Mesothelial cell of epicardium (in vitro differentiated cells): ENCODE measurements around the gene CLEC16A. TPM values are rescaled to one million over a fixed set of nuclear protein-coding genes. Genes with fewer than 3 reads are reported as not detected.

Source experiments
- DNase-seq, 2 experiments: peaks; one replicate each; pipeline ENCODE4 v3.0.0; 2021; ENCODE audit warnings: low spot score in 2 of 2; ENCODE audit not compliant: unreplicated experiment in 2 of 2
- H3K27ac Mint-ChIP-seq: 2 replicates; pipeline ENCODE4 v1.8.0; 2021; ENCODE audit warnings: mixed read lengths
- H3K27me3 Mint-ChIP-seq: 2 replicates; pipeline ENCODE4 v1.8.0; 2021; ENCODE audit warnings: low read depth, mixed read lengths
- H3K36me3 Mint-ChIP-seq: 2 replicates; pipeline ENCODE4 v1.8.0; 2021; ENCODE audit warnings: mixed read lengths
- H3K4me1 Mint-ChIP-seq: 2 replicates; pipeline ENCODE4 v1.8.0; 2021; ENCODE audit warnings: mixed read lengths
- H3K4me3 Mint-ChIP-seq: 2 replicates; pipeline ENCODE4 v1.8.0; 2021; ENCODE audit warnings: mild to moderate bottlenecking, moderate library complexity, mixed read lengths
- H3K9me3 Mint-ChIP-seq: 2 replicates; pipeline ENCODE4 v1.8.0; 2021; ENCODE audit warnings: mixed read lengths
- CTCF ChIP-seq: fragments of 200-600 bp; sonication (generic); IDR thresholded peaks from one replicate; pipeline ENCODE4 v1.5.0; 2021; ENCODE audit warnings: antibody characterized with exemption; ENCODE audit not compliant: unreplicated experiment
- total RNA-seq: library from RNA; stranded (reverse); gene quantifications from 3 replicates; pipeline ENCODE4 v1.2.1, GENCODE V29; 2021

Gene CLEC16A
- total RNA-seq, 1 donor from 2014 or later, result 43.3 TPM

DNA sequence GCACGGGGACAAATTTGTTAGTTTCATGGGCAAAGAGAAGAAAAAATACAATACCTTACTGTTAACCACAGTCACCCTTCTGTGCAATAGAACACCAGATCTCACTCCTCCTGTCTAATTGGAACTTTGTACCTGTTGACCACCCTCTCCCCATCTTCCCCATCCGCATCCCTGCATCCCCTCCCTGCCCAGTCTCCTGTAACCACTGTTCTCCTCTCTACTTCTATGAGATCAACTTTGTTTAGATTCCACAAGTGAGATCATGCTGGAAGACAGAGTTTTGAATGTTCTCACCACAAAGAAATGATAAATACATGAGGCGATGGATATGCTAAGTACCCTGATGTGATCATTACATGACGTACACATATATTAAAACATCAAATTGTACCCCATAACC lies 47.7 kb downstream of the CLEC16A start:
- H3K4me3 Mint-ChIP-seq, result no peak overlapping the region
- H3K9me3 Mint-ChIP-seq, result peaks cover 3% of the 10 kb centered on the region
- no peak for TF ChIP-seq CTCF
- no peak for DNase-seq
- no peaks in the 10 kb centered on the region for H3K27me3 Mint-ChIP-seq
- peaks cover 32% of the 10 kb centered on the region for H3K36me3 Mint-ChIP-seq
- H3K27ac Mint-ChIP-seq, result peak overlapping the region; percentile 76
- H3K4me1 Mint-ChIP-seq, result peaks cover 17% of the 10 kb centered on the region

DNA sequence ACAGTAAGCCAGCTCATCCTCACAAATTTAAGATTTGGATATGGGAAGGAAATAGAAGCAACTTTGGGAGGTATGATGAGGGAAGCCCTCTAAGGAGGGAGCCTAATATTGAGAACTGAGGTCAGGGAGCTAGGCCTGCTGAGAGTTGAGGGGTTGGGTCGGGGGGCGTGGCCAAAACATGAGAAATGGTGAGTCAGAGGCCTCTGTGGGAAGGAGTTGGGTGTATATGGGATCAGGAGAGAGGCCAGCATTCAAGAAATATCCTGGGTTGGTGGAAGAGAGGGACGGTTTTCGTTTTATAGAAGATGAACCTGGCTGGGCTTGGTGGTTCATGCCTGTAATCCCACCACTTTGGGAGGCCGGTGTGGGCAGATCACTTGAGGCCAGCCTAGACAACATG lies 48.4 kb downstream of the CLEC16A start:
- H3K27me3 Mint-ChIP-seq, result no peaks in the 10 kb centered on the region
- no peak overlapping the region for H3K27ac Mint-ChIP-seq
- TF ChIP-seq CTCF, result no peak
- no peak for DNase-seq
- H3K4me3 Mint-ChIP-seq, result no peak overlapping the region
- H3K9me3 Mint-ChIP-seq, result peaks cover 3% of the 10 kb centered on the region
- H3K36me3 Mint-ChIP-seq, result peaks cover 32% of the 10 kb centered on the region
- H3K4me1 Mint-ChIP-seq, result peaks cover 17% of the 10 kb centered on the region

DNA sequence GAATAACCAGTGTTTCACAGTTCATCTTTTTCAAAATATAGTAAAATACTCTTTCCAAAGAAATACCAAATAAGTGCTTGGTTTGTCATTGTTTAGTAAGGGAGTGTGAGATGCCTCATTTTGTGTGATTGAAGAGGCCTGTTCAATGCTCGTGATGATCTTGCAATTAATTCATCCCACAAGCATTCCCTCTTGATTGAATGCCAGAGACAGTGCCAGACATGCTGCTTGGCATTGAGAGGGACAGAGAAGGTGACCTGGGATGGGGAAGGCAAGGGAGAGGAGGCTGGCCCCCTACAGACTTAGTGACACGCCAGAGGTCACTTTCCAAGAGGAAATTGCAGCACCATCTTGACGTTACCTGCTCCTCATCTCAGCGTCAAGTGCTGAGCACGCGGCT lies 49.3 kb downstream of the CLEC16A start:
- no peak overlapping the region for H3K27ac Mint-ChIP-seq
- H3K36me3 Mint-ChIP-seq, result peaks cover 33% of the 10 kb centered on the region
- peaks cover 17% of the 10 kb centered on the region for H3K4me1 Mint-ChIP-seq
- H3K9me3 Mint-ChIP-seq, result peaks cover 3% of the 10 kb centered on the region
- H3K4me3 Mint-ChIP-seq, result no peak overlapping the region
- H3K27me3 Mint-ChIP-seq, result no peaks in the 10 kb centered on the region
- TF ChIP-seq CTCF, result no peak
- no peak for DNase-seq

DNA sequence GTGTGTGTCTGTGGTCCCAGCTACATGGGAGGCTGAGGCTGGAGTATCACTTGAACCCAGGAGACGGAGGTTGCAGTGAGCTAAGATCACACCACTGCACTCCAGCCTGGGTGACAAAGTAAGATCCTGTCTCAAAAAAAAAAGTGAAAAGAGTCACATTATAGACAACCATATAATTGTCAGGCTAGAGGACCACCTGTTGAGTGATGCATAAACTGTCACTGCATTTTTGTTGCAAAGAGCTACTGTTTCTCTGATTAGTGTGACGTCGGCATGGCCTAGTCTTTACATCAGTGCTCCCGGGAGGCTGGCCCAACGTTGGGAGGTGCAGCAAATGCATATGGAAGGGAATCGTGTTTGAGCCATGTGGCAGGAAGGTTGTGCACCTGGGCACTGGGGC lies 50.2 kb downstream of the CLEC16A start:
- Mint-ChIP-seq H3K4me3 (no peak overlapping the region), H3K4me1 (peaks cover 17% of the 10 kb centered on the region), H3K9me3 (peaks cover 3% of the 10 kb centered on the region), H3K36me3 (peaks cover 33% of the 10 kb centered on the region), H3K27ac (no peak overlapping the region), H3K27me3 (no peaks in the 10 kb centered on the region)
- TF ChIP-seq CTCF, result no peak
- no peak for DNase-seq

GRCh38 chr16:10995565-10995964 lies 51.2 kb downstream of the CLEC16A start:
- no peaks in the 10 kb centered on the region for H3K27me3 Mint-ChIP-seq
- no peak overlapping the region for H3K27ac Mint-ChIP-seq
- H3K36me3 Mint-ChIP-seq, result peaks cover 36% of the 10 kb centered on the region
- no peak for DNase-seq
- no peak for TF ChIP-seq CTCF
- H3K4me3 Mint-ChIP-seq, result no peak overlapping the region
- H3K4me1 Mint-ChIP-seq, result peaks cover 18% of the 10 kb centered on the region
- peaks cover 3% of the 10 kb centered on the region for H3K9me3 Mint-ChIP-seq

- no peaks in the 10 kb centered on the region for H3K9me3 Mint-ChIP-seq
- no peak for TF ChIP-seq CTCF
- H3K27me3 Mint-ChIP-seq, result no peaks in the 10 kb centered on the region
These were observed 53.1 kb downstream of the CLEC16A start for GRCh38 chr16:10997485-10997884.

More at GRCh38 chr16:10997485-10997884, 53.1 kb downstream of the CLEC16A start:
- no peak overlapping the region for H3K27ac Mint-ChIP-seq
- no peak overlapping the region for H3K4me3 Mint-ChIP-seq
- no peak for DNase-seq
- peaks cover 31% of the 10 kb centered on the region for H3K36me3 Mint-ChIP-seq
- peaks cover 4% of the 10 kb centered on the region for H3K4me1 Mint-ChIP-seq
